Hematopoietic multipotent progenitor cell treated with erythropoietin and hydrocortisone succinate and interleukin-3 and kit ligand, for 15 days (in vitro differentiated cells): ENCODE data around the gene TNPO2.

Experiments
- DNase-seq: peaks from one replicate; pipeline ENCODE4 v3.0.0-alpha.2; 2015; ENCODE audit warnings: low spot score

The TNPO2 gene

GRCh38 chr19:12723641-12724426 lies at the start of gene TNPO2:
Gene TNPO2 (minus strand): TSS chr19:12723932. CDS start chr19:12720977, 2,955 bp downstream.
- peak; percentile 46 for DNase-seq

GRCh38 chr19:12772323-12772722 lies 48.6 kb upstream of the TNPO2 start:
- DNase-seq, result no peak

GRCh38 chr19:12770922-12771321 lies 47.2 kb upstream of the TNPO2 start:
- DNase-seq, result no peak

- DNase-seq, result no peak
These were observed 46.0 kb upstream of the TNPO2 start for GRCh38 chr19:12769689-12770088.

- no peak for DNase-seq
These were observed 43.9 kb upstream of the TNPO2 start for GRCh38 chr19:12767666-12768065.

- DNase-seq, result no peak
These were observed 43.4 kb upstream of the TNPO2 start for GRCh38 chr19:12767150-12767549.

GRCh38 chr19:12766051-12766521 lies 42.4 kb upstream of the TNPO2 start:
- no peak for DNase-seq

GRCh38 chr19:12764698-12765097 lies 41.0 kb upstream of the TNPO2 start:
- DNase-seq, result no peak

GRCh38 chr19:12763100-12763499 lies 39.4 kb upstream of the TNPO2 start:
- no peak for DNase-seq

- no peak for DNase-seq
These were observed 36.0 kb upstream of the TNPO2 start for GRCh38 chr19:12759686-12760085.

GRCh38 chr19:12757544-12758274 lies 34.0 kb upstream of the TNPO2 start:
- peak; percentile 67 for DNase-seq

GRCh38 chr19:12756150-12756883 lies 32.6 kb upstream of the TNPO2 start:
- no peak for DNase-seq

- no peak for DNase-seq
These were observed 30.9 kb upstream of the TNPO2 start for GRCh38 chr19:12754465-12755196.

GRCh38 chr19:12752056-12752781 lies 28.5 kb upstream of the TNPO2 start:
- no peak for DNase-seq

GRCh38 chr19:12751635-12752034 lies 27.9 kb upstream of the TNPO2 start, which contains the start of gene BEST2:
Gene BEST2 (plus strand): TSS chr19:12751791. CDS start chr19:12752593, 802 bp downstream.
- no peak for DNase-seq

- DNase-seq, result no peak
These were observed 27.1 kb upstream of the TNPO2 start for GRCh38 chr19:12750851-12751250.

- DNase-seq, result no peak
These were observed 26.3 kb upstream of the TNPO2 start for GRCh38 chr19:12749938-12750521.

- DNase-seq, result no peak
These were observed 24.8 kb upstream of the TNPO2 start for GRCh38 chr19:12748489-12748888.

- no peak for DNase-seq
These were observed 21.6 kb upstream of the TNPO2 start for GRCh38 chr19:12745166-12745897.

GRCh38 chr19:12737835-12738351 lies 14.2 kb upstream of the TNPO2 start:
- DNase-seq, result no peak
